ENCODE measurements around the gene CLDN5. TPM values are rescaled to one million over a fixed set of nuclear protein-coding genes. Genes with fewer than 3 reads are reported as not detected.

Gene CLDN5
- total and polyA plus RNA-seq, 2 of the 8 experiments (the other 6 are each of a cell fraction or from before 2014, with no cell fraction given), result 1.2 to 1.6 TPM

DNA sequence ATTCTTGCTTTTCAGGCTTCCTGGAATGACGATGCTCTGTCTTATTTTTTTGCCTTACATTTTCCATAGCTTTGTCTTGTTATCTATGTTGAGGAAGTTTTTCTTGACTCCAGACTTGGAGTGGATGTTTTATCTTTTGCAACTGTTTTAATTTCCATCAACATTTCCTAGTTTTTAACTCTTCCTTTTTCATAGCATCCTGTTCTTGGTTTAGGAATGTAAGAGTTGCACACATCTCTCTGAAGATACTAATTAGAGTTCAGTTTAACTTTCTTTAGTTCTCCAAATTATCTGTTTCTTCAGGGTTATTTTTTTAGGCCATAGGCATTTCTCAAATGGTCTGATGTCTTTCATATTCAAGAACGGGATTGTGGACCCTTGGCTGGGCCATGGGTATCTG is 10.4 kb downstream of the CLDN5 start (continued):
- TF ChIP-seq, protein P1, sequence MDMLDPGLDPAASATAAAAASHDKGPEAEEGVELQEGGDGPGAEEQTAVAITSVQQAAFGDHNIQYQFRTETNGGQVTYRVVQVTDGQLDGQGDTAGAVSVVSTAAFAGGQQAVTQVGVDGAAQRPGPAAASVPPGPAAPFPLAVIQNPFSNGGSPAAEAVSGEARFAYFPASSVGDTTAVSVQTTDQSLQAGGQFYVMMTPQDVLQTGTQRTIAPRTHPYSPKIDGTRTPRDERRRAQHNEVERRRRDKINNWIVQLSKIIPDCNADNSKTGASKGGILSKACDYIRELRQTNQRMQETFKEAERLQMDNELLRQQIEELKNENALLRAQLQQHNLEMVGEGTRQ (IDR thresholded peaks at IDR 0.05; ENCODE audit: low read length), result no peak
- TF ChIP-seq, protein P2, sequence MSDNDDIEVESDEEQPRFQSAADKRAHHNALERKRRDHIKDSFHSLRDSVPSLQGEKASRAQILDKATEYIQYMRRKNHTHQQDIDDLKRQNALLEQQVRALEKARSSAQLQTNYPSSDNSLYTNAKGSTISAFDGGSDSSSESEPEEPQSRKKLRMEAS (IDR thresholded peaks at IDR 0.05), result no peak
- TF ChIP-seq, protein P3, sequence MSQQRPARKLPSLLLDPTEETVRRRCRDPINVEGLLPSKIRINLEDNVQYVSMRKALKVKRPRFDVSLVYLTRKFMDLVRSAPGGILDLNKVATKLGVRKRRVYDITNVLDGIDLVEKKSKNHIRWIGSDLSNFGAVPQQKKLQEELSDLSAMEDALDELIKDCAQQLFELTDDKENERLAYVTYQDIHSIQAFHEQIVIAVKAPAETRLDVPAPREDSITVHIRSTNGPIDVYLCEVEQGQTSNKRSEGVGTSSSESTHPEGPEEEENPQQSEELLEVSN (IDR thresholded peaks at IDR 0.05), result no peak
- TF ChIP-seq SP2 (IDR thresholded peaks at IDR 0.05; ENCODE audit: low read length) (no peak), KDM1A (IDR thresholded peaks at IDR 0.05; ENCODE audit: borderline replicate concordance, low read length) (no peak), ZNF274 (IDR thresholded peaks at IDR 0.05; ENCODE audit: borderline replicate concordance, extremely low read depth, low read length) (no peak), BCL11A (IDR thresholded peaks at IDR 0.05; ENCODE audit: low read depth in 2 of 2, low read length in 2 of 2) (no peak), MAFK (IDR thresholded peaks at IDR 0.05; ENCODE audit: low read depth, low read length) (no peak)
- TF ChIP-seq, protein P4, sequence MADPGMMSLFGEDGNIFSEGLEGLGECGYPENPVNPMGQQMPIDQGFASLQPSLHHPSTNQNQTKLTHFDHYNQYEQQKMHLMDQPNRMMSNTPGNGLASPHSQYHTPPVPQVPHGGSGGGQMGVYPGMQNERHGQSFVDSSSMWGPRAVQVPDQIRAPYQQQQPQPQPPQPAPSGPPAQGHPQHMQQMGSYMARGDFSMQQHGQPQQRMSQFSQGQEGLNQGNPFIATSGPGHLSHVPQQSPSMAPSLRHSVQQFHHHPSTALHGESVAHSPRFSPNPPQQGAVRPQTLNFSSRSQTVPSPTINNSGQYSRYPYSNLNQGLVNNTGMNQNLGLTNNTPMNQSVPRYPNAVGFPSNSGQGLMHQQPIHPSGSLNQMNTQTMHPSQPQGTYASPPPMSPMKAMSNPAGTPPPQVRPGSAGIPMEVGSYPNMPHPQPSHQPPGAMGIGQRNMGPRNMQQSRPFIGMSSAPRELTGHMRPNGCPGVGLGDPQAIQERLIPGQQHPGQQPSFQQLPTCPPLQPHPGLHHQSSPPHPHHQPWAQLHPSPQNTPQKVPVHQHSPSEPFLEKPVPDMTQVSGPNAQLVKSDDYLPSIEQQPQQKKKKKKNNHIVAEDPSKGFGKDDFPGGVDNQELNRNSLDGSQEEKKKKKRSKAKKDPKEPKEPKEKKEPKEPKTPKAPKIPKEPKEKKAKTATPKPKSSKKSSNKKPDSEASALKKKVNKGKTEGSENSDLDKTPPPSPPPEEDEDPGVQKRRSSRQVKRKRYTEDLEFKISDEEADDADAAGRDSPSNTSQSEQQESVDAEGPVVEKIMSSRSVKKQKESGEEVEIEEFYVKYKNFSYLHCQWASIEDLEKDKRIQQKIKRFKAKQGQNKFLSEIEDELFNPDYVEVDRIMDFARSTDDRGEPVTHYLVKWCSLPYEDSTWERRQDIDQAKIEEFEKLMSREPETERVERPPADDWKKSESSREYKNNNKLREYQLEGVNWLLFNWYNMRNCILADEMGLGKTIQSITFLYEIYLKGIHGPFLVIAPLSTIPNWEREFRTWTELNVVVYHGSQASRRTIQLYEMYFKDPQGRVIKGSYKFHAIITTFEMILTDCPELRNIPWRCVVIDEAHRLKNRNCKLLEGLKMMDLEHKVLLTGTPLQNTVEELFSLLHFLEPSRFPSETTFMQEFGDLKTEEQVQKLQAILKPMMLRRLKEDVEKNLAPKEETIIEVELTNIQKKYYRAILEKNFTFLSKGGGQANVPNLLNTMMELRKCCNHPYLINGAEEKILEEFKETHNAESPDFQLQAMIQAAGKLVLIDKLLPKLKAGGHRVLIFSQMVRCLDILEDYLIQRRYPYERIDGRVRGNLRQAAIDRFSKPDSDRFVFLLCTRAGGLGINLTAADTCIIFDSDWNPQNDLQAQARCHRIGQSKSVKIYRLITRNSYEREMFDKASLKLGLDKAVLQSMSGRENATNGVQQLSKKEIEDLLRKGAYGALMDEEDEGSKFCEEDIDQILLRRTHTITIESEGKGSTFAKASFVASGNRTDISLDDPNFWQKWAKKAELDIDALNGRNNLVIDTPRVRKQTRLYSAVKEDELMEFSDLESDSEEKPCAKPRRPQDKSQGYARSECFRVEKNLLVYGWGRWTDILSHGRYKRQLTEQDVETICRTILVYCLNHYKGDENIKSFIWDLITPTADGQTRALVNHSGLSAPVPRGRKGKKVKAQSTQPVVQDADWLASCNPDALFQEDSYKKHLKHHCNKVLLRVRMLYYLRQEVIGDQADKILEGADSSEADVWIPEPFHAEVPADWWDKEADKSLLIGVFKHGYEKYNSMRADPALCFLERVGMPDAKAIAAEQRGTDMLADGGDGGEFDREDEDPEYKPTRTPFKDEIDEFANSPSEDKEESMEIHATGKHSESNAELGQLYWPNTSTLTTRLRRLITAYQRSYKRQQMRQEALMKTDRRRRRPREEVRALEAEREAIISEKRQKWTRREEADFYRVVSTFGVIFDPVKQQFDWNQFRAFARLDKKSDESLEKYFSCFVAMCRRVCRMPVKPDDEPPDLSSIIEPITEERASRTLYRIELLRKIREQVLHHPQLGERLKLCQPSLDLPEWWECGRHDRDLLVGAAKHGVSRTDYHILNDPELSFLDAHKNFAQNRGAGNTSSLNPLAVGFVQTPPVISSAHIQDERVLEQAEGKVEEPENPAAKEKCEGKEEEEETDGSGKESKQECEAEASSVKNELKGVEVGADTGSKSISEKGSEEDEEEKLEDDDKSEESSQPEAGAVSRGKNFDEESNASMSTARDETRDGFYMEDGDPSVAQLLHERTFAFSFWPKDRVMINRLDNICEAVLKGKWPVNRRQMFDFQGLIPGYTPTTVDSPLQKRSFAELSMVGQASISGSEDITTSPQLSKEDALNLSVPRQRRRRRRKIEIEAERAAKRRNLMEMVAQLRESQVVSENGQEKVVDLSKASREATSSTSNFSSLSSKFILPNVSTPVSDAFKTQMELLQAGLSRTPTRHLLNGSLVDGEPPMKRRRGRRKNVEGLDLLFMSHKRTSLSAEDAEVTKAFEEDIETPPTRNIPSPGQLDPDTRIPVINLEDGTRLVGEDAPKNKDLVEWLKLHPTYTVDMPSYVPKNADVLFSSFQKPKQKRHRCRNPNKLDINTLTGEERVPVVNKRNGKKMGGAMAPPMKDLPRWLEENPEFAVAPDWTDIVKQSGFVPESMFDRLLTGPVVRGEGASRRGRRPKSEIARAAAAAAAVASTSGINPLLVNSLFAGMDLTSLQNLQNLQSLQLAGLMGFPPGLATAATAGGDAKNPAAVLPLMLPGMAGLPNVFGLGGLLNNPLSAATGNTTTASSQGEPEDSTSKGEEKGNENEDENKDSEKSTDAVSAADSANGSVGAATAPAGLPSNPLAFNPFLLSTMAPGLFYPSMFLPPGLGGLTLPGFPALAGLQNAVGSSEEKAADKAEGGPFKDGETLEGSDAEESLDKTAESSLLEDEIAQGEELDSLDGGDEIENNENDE (IDR thresholded peaks at IDR 0.05; ENCODE audit: insufficient replicate concordance, low read length), result no peak

All from H1 (cell line).